HepG2 (cell line): ENCODE results near the gene CCDC142. TPM values are rescaled to one million over a fixed set of nuclear protein-coding genes. Genes with fewer than 3 reads are reported as not detected.

Experiments used
- CEBPB ChIP-seq: IDR thresholded peaks from 2 replicates; pipeline ENCODE4 v1.6.1; 2011; ENCODE audit warnings: low read depth, low read length, improper control_type of control experiment, borderline replicate concordance
- ETS1 ChIP-seq: sonication (generic); formaldehyde crosslinking; IDR thresholded peaks from 2 replicates; pipeline ENCODE4 v1.4.0; 2020; ENCODE audit warnings: missing genetic modification reagents
- GFI1 ChIP-seq: sonication (generic); formaldehyde crosslinking; IDR thresholded peaks from 2 replicates; pipeline ENCODE4 v1.5.0; 2020; ENCODE audit warnings: missing genetic modification reagents, mild to moderate bottlenecking, borderline replicate concordance
- GZF1 ChIP-seq: sonication (generic); formaldehyde crosslinking; IDR thresholded peaks from 2 replicates; pipeline ENCODE4 v1.5.1; 2020; ENCODE audit warnings: mild to moderate bottlenecking, missing genetic modification reagents
- IRF1 ChIP-seq: sonication (generic); formaldehyde crosslinking; IDR thresholded peaks from 2 replicates; pipeline ENCODE4 v1.4.0; 2020; ENCODE audit warnings: low read depth, mild to moderate bottlenecking, missing genetic modification reagents
- MATR3 ChIP-seq: sonication (generic); formaldehyde crosslinking; IDR thresholded peaks from 2 replicates; pipeline ENCODE4 v1.4.0; 2020; ENCODE audit warnings: missing genetic modification reagents
- MTF1 ChIP-seq: sonication (generic); formaldehyde crosslinking; IDR thresholded peaks from 2 replicates; pipeline ENCODE4 v1.5.0; 2020; ENCODE audit warnings: missing genetic modification reagents
- PRPF4 ChIP-seq: fragments of 200-400 bp; formaldehyde crosslinking; IDR thresholded peaks from 2 replicates; pipeline ENCODE4 v1.6.1; 2016; ENCODE audit warnings: low read length, low read depth; ENCODE audit not compliant: poor library complexity, severe bottlenecking
- RBM39 ChIP-seq: fragments of 200-400 bp; formaldehyde crosslinking; IDR thresholded peaks from one replicate; pipeline ENCODE4 v1.6.1; 2018; ENCODE audit warnings: antibody characterized with exemption, mild to moderate bottlenecking, low read depth, low read length; ENCODE audit not compliant: poor library complexity, severe bottlenecking
- TEAD3 ChIP-seq: optimal IDR thresholded peaks from 2 replicates; pipeline ENCODE3; 2016; ENCODE audit warnings: borderline replicate concordance
- ZFP36L1 ChIP-seq: sonication (generic); formaldehyde crosslinking; IDR thresholded peaks from 2 replicates; pipeline ENCODE4 v1.8.0; 2022; ENCODE audit warnings: mild to moderate bottlenecking, missing genetic modification reagents, moderate library complexity
- ZNF501 ChIP-seq: sonication (generic); formaldehyde crosslinking; IDR thresholded peaks from 2 replicates; pipeline ENCODE4 v1.5.1; 2020; ENCODE audit warnings: mild to moderate bottlenecking, moderate library complexity, missing genetic modification reagents
- ZNF577 ChIP-seq: sonication (generic); formaldehyde crosslinking; IDR thresholded peaks from 2 replicates; pipeline ENCODE4 v1.4.0; 2020; ENCODE audit warnings: mild to moderate bottlenecking, low read depth, missing genetic modification reagents, borderline replicate concordance
- ZNF598 ChIP-seq: sonication (generic); formaldehyde crosslinking; IDR thresholded peaks from 2 replicates; pipeline ENCODE4 v1.5.1; 2020; ENCODE audit warnings: mild to moderate bottlenecking, missing genetic modification reagents, borderline replicate concordance
- ZSCAN29 ChIP-seq: sonication (generic); formaldehyde crosslinking; conservative IDR thresholded peaks from 2 replicates; pipeline ENCODE4 v1.4.0; 2020; ENCODE audit warnings: mild to moderate bottlenecking, missing genetic modification reagents
- ZSCAN5A ChIP-seq: sonication (generic); formaldehyde crosslinking; IDR thresholded peaks from 2 replicates; pipeline ENCODE4 v1.8.0; 2022; ENCODE audit warnings: mild to moderate bottlenecking, missing genetic modification reagents, borderline replicate concordance
- polyA plus RNA-seq, 8 experiments: library from polyadenylated mRNA; depleted of rRNA in 3 of 8; stranded (reverse) in 7 of 8; unstranded in 1 of 8; fragments of >200 nt; fragmentation: Illumina TruSeq in 4 of 8; extraction: Trizol in 4 of 8; gene quantifications; 2 replicates each; pipeline versions ENCODE4 v1.2.1 to v1.2.3, GENCODE V29; 2011 to 2016; ENCODE audit warnings: low read depth in 4 of 8, missing spikeins in 1 of 8, mixed read lengths in 1 of 8; ENCODE audit not compliant: insufficient read depth in 1 of 8
- total RNA-seq, 5 experiments: library from RNA; depleted of rRNA; stranded (reverse); fragments of >200 nt; fragmentation: Illumina TruSeq; extraction: Trizol; gene quantifications; 2 replicates each; pipeline ENCODE4 v1.2.3, GENCODE V29; 2016; ENCODE audit warnings: low read depth in 1 of 5
- TF ChIP-seq, protein P1 (sequence below): sonication (generic); formaldehyde crosslinking; IDR thresholded peaks from 2 replicates; pipeline ENCODE4 v1.4.0; 2020; ENCODE audit warnings: mild to moderate bottlenecking, missing genetic modification reagents
- TF ChIP-seq, protein P2 (sequence below), 2 experiments: IDR thresholded peaks; 2 replicates each; pipeline ENCODE4 v1.6.1; 2011 to 2012; ENCODE audit warnings: low read length in 2 of 2, borderline replicate concordance in 1 of 2, low read depth in 1 of 2, mild to moderate bottlenecking in 1 of 2, moderate library complexity in 1 of 2

CCDC142 gene
- total and polyA plus RNA-seq, 2 of the 13 experiments (the other 11 are each of a cell fraction or from before 2014, with no cell fraction given) = 14.7 to 30.4 TPM

GRCh38 chr2:74458132-74458937 lies 24.5 kb downstream of the CCDC142 start, which contains the start of gene WBP1 (continued):
- TF ChIP-seq IRF1 (CRISPR knock-in tag) = no peak
- TF ChIP-seq CEBPB = no peak
- no peak for TF ChIP-seq ZSCAN5A
- no peak for TF ChIP-seq ETS1
- peak; percentile 13 for TF ChIP-seq RBM39
- TF ChIP-seq ZNF501 = peak; percentile 79
- TF ChIP-seq, protein P1, sequence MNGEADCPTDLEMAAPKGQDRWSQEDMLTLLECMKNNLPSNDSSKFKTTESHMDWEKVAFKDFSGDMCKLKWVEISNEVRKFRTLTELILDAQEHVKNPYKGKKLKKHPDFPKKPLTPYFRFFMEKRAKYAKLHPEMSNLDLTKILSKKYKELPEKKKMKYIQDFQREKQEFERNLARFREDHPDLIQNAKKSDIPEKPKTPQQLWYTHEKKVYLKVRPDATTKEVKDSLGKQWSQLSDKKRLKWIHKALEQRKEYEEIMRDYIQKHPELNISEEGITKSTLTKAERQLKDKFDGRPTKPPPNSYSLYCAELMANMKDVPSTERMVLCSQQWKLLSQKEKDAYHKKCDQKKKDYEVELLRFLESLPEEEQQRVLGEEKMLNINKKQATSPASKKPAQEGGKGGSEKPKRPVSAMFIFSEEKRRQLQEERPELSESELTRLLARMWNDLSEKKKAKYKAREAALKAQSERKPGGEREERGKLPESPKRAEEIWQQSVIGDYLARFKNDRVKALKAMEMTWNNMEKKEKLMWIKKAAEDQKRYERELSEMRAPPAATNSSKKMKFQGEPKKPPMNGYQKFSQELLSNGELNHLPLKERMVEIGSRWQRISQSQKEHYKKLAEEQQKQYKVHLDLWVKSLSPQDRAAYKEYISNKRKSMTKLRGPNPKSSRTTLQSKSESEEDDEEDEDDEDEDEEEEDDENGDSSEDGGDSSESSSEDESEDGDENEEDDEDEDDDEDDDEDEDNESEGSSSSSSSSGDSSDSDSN (CRISPR knock-in tag) = peak; percentile 34
- TF ChIP-seq MTF1 (CRISPR knock-in tag) = no peak
- no peak for TF ChIP-seq GZF1 (CRISPR knock-in tag)
- TF ChIP-seq ZNF577 (CRISPR knock-in tag) = no peak
- no peak; the same call in 1 of the 2 replicates for TF ChIP-seq ZSCAN29 (CRISPR knock-in tag)
- TF ChIP-seq TEAD3 (CRISPR knock-in tag) = peak; percentile 84
- peak; percentile 77; the same call in 1 of the 2 replicates for TF ChIP-seq GFI1 (CRISPR knock-in tag)
- TF ChIP-seq, protein P2, sequence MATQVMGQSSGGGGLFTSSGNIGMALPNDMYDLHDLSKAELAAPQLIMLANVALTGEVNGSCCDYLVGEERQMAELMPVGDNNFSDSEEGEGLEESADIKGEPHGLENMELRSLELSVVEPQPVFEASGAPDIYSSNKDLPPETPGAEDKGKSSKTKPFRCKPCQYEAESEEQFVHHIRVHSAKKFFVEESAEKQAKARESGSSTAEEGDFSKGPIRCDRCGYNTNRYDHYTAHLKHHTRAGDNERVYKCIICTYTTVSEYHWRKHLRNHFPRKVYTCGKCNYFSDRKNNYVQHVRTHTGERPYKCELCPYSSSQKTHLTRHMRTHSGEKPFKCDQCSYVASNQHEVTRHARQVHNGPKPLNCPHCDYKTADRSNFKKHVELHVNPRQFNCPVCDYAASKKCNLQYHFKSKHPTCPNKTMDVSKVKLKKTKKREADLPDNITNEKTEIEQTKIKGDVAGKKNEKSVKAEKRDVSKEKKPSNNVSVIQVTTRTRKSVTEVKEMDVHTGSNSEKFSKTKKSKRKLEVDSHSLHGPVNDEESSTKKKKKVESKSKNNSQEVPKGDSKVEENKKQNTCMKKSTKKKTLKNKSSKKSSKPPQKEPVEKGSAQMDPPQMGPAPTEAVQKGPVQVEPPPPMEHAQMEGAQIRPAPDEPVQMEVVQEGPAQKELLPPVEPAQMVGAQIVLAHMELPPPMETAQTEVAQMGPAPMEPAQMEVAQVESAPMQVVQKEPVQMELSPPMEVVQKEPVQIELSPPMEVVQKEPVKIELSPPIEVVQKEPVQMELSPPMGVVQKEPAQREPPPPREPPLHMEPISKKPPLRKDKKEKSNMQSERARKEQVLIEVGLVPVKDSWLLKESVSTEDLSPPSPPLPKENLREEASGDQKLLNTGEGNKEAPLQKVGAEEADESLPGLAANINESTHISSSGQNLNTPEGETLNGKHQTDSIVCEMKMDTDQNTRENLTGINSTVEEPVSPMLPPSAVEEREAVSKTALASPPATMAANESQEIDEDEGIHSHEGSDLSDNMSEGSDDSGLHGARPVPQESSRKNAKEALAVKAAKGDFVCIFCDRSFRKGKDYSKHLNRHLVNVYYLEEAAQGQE (IDR thresholded peaks at IDR 0.05; ENCODE audit: borderline replicate concordance in 1 of 2, low read depth in 1 of 2, low read length in 2 of 2) = no peak
- TF ChIP-seq PRPF4 = no peak
- TF ChIP-seq ZNF598 (CRISPR knock-in tag) = 0 out of 2 replicates have a peak, but pooled peaks have one; percentile 44
- TF ChIP-seq ZFP36L1 (CRISPR knock-in tag) = no peak
- TF ChIP-seq MATR3 (CRISPR knock-in tag) = no peak
